Measurements from ENCODE around the gene SMAD3.
A peak's percentile ranks its signal among the peaks of the same experiment; 100 is the strongest.

Gene SMAD3

DNA sequence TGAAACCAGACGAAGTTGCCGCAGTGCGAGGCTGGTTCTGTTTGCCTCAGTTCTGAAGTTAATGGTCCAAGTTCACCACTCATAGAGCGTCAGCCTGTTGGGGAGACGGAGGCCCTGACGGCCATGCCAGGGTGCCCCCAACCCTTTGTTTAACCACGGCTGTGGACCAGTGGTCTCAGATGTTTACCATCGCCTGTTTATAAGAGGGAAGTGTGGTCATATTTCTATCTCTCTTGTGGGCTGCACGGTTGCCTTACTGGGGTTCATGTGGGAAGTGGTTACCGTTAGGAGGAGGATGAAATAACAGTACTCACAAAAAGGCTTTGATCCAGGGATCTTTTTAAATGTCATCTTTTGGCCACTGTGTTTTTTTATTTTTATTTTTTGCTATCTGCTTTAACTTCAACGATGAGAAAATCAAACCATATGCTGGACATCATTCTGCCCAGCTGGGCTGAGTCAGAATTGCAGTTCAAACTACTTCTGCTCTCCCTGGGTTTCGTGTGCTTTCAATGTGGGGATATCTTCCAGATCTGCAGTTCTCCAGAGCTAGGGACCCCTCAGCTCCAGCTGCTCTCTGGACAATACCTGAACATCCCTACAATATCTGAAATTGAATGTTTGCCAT, 17.8 kb downstream of the SMAD3 start:
- no peak overlapping the region for H3K4me3 ChIP-seq (ENCODE audit: low read depth, low read length)
- H3K9me3 ChIP-seq (ENCODE audit: control insufficient read depth, insufficient read depth, low read depth, low read length), result peaks cover 4% of the 10 kb centered on the region; the same call in 1 of the 2 replicates
- peaks cover 49% of the 10 kb centered on the region for H3K4me1 ChIP-seq (ENCODE audit: control insufficient read depth, insufficient read depth, low read length)
- no peak overlapping the region for H3K27ac ChIP-seq (ENCODE audit: low read depth, low read length)
- no peak overlapping the region for H3K9ac ChIP-seq (ENCODE audit: low read length)
- no peaks in the 10 kb centered on the region for H3K27me3 ChIP-seq (ENCODE audit: control insufficient read depth, insufficient read depth, low read length)
- 0 out of 2 replicates have a peak, but pooled peaks cover 3% of the 10 kb centered on the region for H3K36me3 ChIP-seq (ENCODE audit: control insufficient read depth, insufficient read depth, low read length)

DNA sequence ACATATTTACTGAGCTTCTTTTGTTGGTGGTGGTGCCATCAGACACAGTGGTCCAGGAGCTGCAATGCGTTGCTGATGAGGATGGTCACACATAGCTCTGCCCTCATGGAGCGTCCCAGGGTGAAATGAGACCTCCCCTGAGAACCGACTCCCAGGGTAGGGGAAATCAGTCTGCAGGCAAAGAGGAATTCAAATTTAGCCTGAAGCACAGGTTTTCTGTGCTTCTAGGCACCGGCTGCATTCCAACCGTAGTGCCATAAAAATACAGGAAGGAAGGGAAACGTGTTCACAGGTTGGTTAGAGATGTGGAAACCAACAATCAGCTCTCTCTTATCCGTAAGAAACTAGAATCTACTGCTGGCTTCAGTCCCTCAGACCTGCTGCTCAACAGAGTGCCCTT, 19.2 kb downstream of the SMAD3 start:
- Histone ChIP-seq H3K9ac (ENCODE audit: low read length) (no peak overlapping the region), H3K4me3 (ENCODE audit: low read depth, low read length) (no peak overlapping the region), H3K27ac (ENCODE audit: low read depth, low read length) (no peak overlapping the region), H3K9me3 (ENCODE audit: control insufficient read depth, insufficient read depth, low read depth, low read length) (peaks cover 4% of the 10 kb centered on the region; the same call in 1 of the 2 replicates), H3K36me3 (ENCODE audit: control insufficient read depth, insufficient read depth, low read length) (0 out of 2 replicates have a peak, but pooled peaks cover 3% of the 10 kb centered on the region), H3K4me1 (ENCODE audit: control insufficient read depth, insufficient read depth, low read length) (peaks cover 52% of the 10 kb centered on the region), H3K27me3 (ENCODE audit: control insufficient read depth, insufficient read depth, low read length) (no peaks in the 10 kb centered on the region)

DNA sequence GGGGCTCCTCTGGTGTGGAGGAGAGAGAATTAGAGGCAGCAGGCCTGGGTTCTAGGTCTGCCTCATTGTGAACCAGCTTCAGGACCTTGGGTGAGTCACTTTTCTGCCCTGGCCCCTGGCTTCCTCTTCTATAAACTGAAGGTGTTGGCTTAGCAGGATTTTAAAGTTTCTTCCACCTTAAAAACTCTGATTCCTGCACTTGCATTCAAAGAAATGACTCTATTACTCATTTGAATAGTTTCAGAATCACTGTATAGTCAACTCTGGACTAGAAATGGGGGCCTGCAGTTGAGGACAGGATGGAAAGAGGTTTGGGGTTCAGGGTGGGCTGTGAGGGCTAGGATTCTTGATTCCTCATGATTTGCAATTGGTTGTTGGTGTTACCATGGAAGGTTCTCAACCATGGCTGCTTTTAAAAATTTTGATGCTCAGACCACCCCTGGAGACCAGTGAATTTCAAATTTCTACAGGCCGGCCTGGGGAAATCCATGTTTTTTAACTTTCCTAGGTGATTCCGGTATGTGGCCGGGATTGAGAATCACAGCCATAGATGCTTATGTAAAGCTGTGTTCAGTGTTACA, 19.9 kb downstream of the SMAD3 start:
- peaks cover 60% of the 10 kb centered on the region for H3K4me1 ChIP-seq (ENCODE audit: control insufficient read depth, insufficient read depth, low read length)
- H3K4me3 ChIP-seq (ENCODE audit: low read depth, low read length), result no peak overlapping the region
- no peaks in the 10 kb centered on the region for H3K27me3 ChIP-seq (ENCODE audit: control insufficient read depth, insufficient read depth, low read length)
- H3K9me3 ChIP-seq (ENCODE audit: control insufficient read depth, insufficient read depth, low read depth, low read length), result peaks cover 4% of the 10 kb centered on the region; the same call in 1 of the 2 replicates
- H3K9ac ChIP-seq (ENCODE audit: low read length), result no peak overlapping the region
- no peak overlapping the region for H3K27ac ChIP-seq (ENCODE audit: low read depth, low read length)
- H3K36me3 ChIP-seq (ENCODE audit: control insufficient read depth, insufficient read depth, low read length), result no peaks in the 10 kb centered on the region

DNA sequence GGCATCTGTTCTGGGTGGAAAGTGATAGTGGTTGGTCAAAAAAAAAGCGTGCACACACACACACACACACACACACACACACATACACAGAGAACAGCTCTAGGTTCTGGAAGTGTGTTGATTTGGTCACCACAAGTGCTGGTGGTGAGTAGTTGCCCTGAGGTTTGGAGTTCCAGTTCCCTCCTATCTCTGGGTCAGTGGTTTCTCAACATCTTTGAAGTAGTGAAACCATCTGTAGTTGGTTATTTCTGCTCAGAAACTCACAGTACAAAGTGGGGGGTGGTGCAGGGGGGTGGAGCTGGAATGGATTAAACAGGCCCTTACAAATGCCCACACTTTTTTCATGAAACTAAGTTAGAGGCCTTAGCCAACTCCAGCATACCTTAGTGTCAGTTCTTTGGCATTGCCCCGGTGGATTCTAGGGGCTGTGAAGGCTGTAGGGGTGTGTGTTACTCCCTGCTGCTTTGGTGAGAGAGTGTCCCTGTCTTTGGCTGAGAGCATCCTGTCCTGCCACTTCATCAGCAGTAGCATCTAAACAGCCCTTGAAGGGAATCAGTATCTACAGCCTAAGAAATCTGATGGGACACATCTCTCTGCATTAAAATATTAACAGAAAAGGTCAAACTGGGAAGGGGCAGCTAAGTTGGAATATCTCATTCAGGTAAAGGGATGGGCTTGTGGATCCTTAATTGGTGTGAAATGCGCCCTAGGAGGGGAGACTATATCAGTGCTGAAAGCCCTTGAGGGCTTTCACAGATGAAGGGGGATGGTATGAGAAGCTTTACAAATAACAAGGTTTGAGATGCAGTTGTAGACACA, 20.6 kb downstream of the SMAD3 start:
- Histone ChIP-seq H3K36me3 (ENCODE audit: control insufficient read depth, insufficient read depth, low read length) (no peaks in the 10 kb centered on the region), H3K4me1 (ENCODE audit: control insufficient read depth, insufficient read depth, low read length) (peaks cover 67% of the 10 kb centered on the region), H3K4me3 (ENCODE audit: low read depth, low read length) (no peak overlapping the region; the same call in 1 of the 2 replicates), H3K27ac (ENCODE audit: low read depth, low read length) (no peak overlapping the region), H3K27me3 (ENCODE audit: control insufficient read depth, insufficient read depth, low read length) (no peaks in the 10 kb centered on the region), H3K9ac (ENCODE audit: low read length) (no peak overlapping the region), H3K9me3 (ENCODE audit: control insufficient read depth, insufficient read depth, low read depth, low read length) (peaks cover 4% of the 10 kb centered on the region; the same call in 1 of the 2 replicates)

DNA sequence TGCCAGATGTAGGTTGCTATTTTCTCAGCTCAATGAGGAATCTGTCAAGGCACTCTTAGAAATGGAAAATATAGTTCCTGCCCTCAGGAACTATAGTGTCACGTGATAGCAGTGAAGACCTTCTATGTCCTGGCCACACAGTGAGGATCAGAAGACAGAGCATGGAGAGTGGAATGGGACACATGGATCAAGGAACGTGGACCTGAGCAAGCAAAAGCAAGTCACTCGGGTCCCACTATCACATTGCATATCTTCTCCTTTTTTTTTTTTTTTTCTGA, 21.2 kb downstream of the SMAD3 start:
- no peak overlapping the region for H3K9ac ChIP-seq (ENCODE audit: low read length)
- H3K9me3 ChIP-seq (ENCODE audit: control insufficient read depth, insufficient read depth, low read depth, low read length), result peaks cover 1% of the 10 kb centered on the region; the same call in 1 of the 2 replicates
- H3K27ac ChIP-seq (ENCODE audit: low read depth, low read length), result no peak overlapping the region
- H3K4me3 ChIP-seq (ENCODE audit: low read depth, low read length), result no peak overlapping the region
- no peaks in the 10 kb centered on the region for H3K27me3 ChIP-seq (ENCODE audit: control insufficient read depth, insufficient read depth, low read length)
- no peaks in the 10 kb centered on the region for H3K36me3 ChIP-seq (ENCODE audit: control insufficient read depth, insufficient read depth, low read length)
- peaks cover 73% of the 10 kb centered on the region for H3K4me1 ChIP-seq (ENCODE audit: control insufficient read depth, insufficient read depth, low read length)

DNA sequence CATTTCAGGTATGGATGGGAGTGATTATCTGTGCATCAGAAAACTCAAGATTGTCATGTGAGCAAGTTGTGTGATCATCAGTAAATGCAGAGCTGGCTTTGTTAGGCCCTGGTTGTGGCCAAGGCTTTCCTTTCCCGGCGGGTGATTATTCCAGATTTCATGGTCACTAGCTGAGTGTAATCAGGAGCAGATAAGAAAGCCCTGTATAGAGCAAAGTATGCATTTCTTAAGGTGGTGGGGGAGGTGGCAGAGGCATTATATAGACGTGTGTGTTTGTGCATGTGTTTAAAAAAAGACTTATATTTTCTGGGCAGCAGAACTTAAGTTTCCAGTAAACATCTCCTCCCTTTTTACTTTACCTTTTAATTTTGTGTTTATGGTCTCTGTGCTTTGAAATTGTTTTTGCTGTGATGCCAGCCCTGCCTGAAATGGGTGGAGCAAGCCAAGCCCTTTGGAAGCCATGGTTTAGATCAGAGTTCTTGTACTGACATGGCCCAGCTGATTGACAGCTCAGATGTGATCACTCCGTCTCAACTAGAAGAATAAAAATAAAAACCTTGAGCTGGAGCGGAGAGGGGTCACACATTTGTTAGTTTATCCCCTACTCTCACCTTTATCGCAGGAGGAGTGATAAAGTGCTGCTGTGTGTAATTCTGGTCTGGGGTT, 22.2 kb downstream of the SMAD3 start:
- Histone ChIP-seq H3K4me1 (ENCODE audit: control insufficient read depth, insufficient read depth, low read length) (peaks cover 75% of the 10 kb centered on the region), H3K27ac (ENCODE audit: low read depth, low read length) (no peak overlapping the region), H3K9me3 (ENCODE audit: control insufficient read depth, insufficient read depth, low read depth, low read length) (no peaks in the 10 kb centered on the region), H3K4me3 (ENCODE audit: low read depth, low read length) (no peak overlapping the region; the same call in 1 of the 2 replicates), H3K27me3 (ENCODE audit: control insufficient read depth, insufficient read depth, low read length) (no peaks in the 10 kb centered on the region), H3K36me3 (ENCODE audit: control insufficient read depth, insufficient read depth, low read length) (no peaks in the 10 kb centered on the region), H3K9ac (ENCODE audit: low read length) (no peak overlapping the region)

DNA sequence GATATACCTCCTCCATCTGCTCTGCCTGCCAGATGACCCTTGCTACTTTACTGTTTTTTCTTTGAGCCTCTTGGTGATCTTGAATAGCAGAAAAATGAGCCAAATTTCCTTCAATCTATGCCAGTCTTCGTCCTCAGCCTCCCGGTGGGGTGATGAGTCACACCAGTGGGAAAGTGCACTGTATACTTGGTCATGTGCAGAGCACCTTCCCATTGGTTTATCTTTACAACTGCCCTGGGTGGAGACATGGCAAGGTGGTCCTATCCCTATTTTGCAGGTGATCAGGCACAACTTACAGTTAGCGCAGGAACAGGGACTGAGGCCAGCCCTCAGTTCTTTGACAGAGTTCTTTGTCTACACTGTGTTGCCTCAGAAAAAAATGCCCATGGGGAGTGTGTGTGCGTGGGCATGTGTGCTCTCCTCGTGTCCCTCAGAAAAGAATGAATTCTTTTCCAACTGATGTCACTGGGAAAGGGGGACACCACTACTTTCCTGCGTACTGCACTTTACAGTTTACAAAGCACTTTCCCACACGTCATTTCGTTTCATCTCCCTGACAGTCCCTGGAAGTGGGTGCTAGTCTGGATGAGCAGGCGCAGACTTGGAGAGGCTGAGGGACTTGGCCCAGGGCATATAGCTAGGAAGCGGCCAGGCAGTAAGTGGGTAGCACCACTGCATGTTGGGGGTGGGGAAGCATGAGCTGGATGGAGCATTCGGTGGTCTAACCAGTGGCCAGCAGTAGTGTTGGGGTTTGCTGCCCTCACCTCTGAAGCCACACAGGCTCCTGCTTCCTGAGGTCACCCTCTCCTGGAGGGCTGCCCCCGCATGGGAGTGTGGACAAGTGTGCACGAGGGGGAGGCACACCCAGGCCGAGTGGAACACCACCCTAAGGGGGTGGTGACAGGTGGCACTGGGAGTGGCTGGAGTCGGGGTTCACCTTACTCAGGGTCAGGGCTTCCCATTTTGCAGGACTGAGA, 24.1 kb downstream of the SMAD3 start:
- no peak overlapping the region for H3K27ac ChIP-seq (ENCODE audit: low read depth, low read length)
- no peaks in the 10 kb centered on the region for H3K27me3 ChIP-seq (ENCODE audit: control insufficient read depth, insufficient read depth, low read length)
- peaks cover 84% of the 10 kb centered on the region for H3K4me1 ChIP-seq (ENCODE audit: control insufficient read depth, insufficient read depth, low read length)
- H3K9me3 ChIP-seq (ENCODE audit: control insufficient read depth, insufficient read depth, low read depth, low read length), result no peaks in the 10 kb centered on the region
- H3K36me3 ChIP-seq (ENCODE audit: control insufficient read depth, insufficient read depth, low read length), result 0 out of 2 replicates have a peak, but pooled peaks cover 3% of the 10 kb centered on the region
- H3K9ac ChIP-seq (ENCODE audit: low read length), result no peak overlapping the region
- H3K4me3 ChIP-seq (ENCODE audit: low read depth, low read length), result no peak overlapping the region

DNA sequence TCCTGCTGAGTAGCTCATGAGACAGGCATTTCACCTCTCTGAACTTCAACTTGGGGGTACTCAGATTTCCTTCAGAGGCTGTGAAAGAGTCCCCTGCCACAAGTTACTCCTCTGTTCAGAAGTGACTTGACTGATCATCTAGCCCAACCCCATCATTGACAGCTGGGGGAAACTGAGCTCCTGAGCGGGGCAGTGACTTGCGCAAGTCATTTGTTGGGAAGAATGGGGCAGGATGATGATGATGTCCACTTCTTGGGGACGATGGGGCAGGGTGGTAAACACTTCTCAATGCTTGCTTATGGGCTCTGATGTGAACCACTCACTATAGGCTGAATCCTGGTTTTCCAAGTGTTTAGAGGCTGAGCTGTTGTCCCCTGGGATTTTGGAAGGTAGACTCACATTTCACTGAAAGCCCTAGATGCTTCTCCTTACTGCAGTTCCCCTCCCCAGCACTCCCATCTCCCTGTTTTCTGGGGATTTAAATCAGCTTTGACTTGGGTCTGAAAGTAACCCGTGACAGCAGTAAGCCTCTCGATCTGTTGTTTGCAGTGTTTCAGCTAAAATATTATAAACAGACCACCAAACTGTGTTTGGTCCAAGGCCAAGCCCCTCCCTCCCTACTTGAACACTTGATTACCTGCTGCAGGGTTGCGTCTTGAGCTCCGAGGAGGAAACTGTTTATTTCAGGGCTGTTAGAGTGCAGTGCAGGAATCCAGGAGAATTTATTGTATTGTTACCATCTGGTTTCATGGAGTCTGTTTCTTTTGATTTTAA, 25.1 kb downstream of the SMAD3 start:
- Histone ChIP-seq H3K36me3 (ENCODE audit: control insufficient read depth, insufficient read depth, low read length) (0 out of 2 replicates have a peak, but pooled peaks cover 3% of the 10 kb centered on the region), H3K27me3 (ENCODE audit: control insufficient read depth, insufficient read depth, low read length) (no peaks in the 10 kb centered on the region), H3K27ac (ENCODE audit: low read depth, low read length) (no peak overlapping the region), H3K4me1 (ENCODE audit: control insufficient read depth, insufficient read depth, low read length) (peaks cover 82% of the 10 kb centered on the region), H3K9ac (ENCODE audit: low read length) (no peak overlapping the region), H3K9me3 (ENCODE audit: control insufficient read depth, insufficient read depth, low read depth, low read length) (no peaks in the 10 kb centered on the region), H3K4me3 (ENCODE audit: low read depth, low read length) (no peak overlapping the region)

DNA sequence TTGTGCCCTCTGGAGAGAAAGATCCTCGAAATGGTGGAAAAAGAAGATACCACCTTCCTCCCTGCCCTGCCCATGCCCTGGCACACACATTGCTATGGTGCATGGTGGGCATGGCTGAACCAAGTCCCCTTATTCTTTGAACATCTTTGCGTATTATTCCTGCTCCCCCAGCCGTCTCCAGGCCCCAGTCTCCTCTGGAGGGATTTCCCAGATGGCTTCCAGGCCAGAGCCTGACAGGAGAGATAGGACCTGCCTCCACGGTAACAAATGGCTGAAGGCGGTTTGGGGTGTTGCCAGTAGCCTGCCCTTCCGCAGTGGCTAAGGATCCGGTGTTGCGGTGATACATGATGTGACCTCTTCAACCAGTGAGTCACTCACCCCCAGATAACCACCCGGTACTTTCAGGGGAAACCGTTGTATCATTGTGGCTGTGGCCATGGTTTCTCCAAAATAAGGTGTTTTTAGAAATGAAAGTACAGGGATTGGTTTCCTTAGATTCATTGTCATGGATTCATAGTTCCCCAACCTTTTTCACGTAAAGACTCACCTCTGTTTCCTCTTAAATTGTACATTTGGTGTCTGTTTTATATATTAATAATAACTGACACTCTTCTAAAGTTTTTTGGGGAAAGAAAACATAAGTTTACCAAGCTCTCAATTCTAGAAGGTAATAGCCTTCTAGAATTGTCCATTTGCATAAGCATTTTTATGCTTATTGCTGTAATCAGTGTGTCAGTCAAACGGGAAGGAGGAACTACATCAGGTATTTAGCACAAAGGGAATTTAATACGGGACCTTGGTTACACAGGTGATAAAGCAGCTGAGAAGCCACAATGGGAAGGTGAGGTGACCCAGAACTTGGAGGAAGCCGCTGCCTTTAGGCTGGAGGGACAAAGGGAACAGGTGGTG, 25.9 kb downstream of the SMAD3 start:
- H3K4me3 ChIP-seq (ENCODE audit: low read depth, low read length), result 0 out of 2 replicates have a peak overlapping the region, but pooled peaks have one; percentile 9
- 0 out of 2 replicates have a peak overlapping the region, but pooled peaks have one; percentile 3 for H3K27ac ChIP-seq (ENCODE audit: low read depth, low read length)
- H3K27me3 ChIP-seq (ENCODE audit: control insufficient read depth, insufficient read depth, low read length), result no peaks in the 10 kb centered on the region
- no peak overlapping the region for H3K9ac ChIP-seq (ENCODE audit: low read length)
- H3K36me3 ChIP-seq (ENCODE audit: control insufficient read depth, insufficient read depth, low read length), result 0 out of 2 replicates have a peak, but pooled peaks cover 3% of the 10 kb centered on the region
- H3K4me1 ChIP-seq (ENCODE audit: control insufficient read depth, insufficient read depth, low read length), result peaks cover 73% of the 10 kb centered on the region
- no peaks in the 10 kb centered on the region for H3K9me3 ChIP-seq (ENCODE audit: control insufficient read depth, insufficient read depth, low read depth, low read length)

All from HUES6 (cell line).